ENCODE measurements around the gene SSMEM1.

Gene SSMEM1

GRCh38 chr7:130162196-130162595 lies 45.5 kb upstream of the SSMEM1 start:
- no peaks in the 10 kb centered on the region for H4K20me1 ChIP-seq (ENCODE audit: insufficient read depth, low read length)
- no peaks in the 10 kb centered on the region for H3F3A ChIP-seq (ENCODE audit: insufficient read depth, low read length)
- H3K36me3 ChIP-seq (replicated peaks; ENCODE audit: insufficient read depth, low read length): 0 out of 2 replicates have a peak, but pooled peaks cover 2% of the 10 kb centered on the region
- H3K27ac ChIP-seq (ENCODE audit: low read length): no peak overlapping the region
- H3K79me2 ChIP-seq (ENCODE audit: low read length): no peaks in the 10 kb centered on the region
- no peaks in the 10 kb centered on the region for H3K4me1 ChIP-seq (ENCODE audit: low read length)
- H3K9me3 ChIP-seq (replicated peaks; ENCODE audit: insufficient read depth, low read length): no peaks in the 10 kb centered on the region
- no peak overlapping the region for H3K4me2 ChIP-seq (ENCODE audit: low read depth, low read length)
- no peak overlapping the region for H3K4me3 ChIP-seq (ENCODE audit: low read length)
- DNase-seq: no peak
- H3K9me2 ChIP-seq (replicated peaks; ENCODE audit: insufficient read depth, low read length): no peaks in the 10 kb centered on the region
- TF ChIP-seq EZH2phosphoT487 (IDR thresholded peaks at IDR 0.05; ENCODE audit: low read length) (no peak), EZH2 (optimal IDR thresholded peaks at IDR 0.05; ENCODE audit: low read depth, low read length) (no peak)
- TF ChIP-seq, protein P1, sequence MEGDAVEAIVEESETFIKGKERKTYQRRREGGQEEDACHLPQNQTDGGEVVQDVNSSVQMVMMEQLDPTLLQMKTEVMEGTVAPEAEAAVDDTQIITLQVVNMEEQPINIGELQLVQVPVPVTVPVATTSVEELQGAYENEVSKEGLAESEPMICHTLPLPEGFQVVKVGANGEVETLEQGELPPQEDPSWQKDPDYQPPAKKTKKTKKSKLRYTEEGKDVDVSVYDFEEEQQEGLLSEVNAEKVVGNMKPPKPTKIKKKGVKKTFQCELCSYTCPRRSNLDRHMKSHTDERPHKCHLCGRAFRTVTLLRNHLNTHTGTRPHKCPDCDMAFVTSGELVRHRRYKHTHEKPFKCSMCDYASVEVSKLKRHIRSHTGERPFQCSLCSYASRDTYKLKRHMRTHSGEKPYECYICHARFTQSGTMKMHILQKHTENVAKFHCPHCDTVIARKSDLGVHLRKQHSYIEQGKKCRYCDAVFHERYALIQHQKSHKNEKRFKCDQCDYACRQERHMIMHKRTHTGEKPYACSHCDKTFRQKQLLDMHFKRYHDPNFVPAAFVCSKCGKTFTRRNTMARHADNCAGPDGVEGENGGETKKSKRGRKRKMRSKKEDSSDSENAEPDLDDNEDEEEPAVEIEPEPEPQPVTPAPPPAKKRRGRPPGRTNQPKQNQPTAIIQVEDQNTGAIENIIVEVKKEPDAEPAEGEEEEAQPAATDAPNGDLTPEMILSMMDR (IDR thresholded peaks at IDR 0.05; ENCODE audit: low read length): no peak
- H3K9ac ChIP-seq (ENCODE audit: low read length): no peak overlapping the region
- H2AFZ ChIP-seq (ENCODE audit: low read length): no peak overlapping the region
- H3K27me3 ChIP-seq (replicated peaks; ENCODE audit: insufficient read depth, low read length): no peaks in the 10 kb centered on the region

- no peaks in the 10 kb centered on the region for H3K9me2 ChIP-seq (replicated peaks; ENCODE audit: insufficient read depth, low read length)
- H3K27ac ChIP-seq (ENCODE audit: low read length): no peak overlapping the region
- no peaks in the 10 kb centered on the region for H3K4me1 ChIP-seq (ENCODE audit: low read length)
- H3K4me2 ChIP-seq (ENCODE audit: low read depth, low read length): no peak overlapping the region
- no peak for DNase-seq
- no peak overlapping the region for H3K9ac ChIP-seq (ENCODE audit: low read length)
- H3K27me3 ChIP-seq (replicated peaks; ENCODE audit: insufficient read depth, low read length): no peaks in the 10 kb centered on the region
- TF ChIP-seq EZH2 (optimal IDR thresholded peaks at IDR 0.05; ENCODE audit: low read depth, low read length) (no peak), EZH2phosphoT487 (IDR thresholded peaks at IDR 0.05; ENCODE audit: low read length) (no peak)
- TF ChIP-seq, protein P1 (IDR thresholded peaks at IDR 0.05; ENCODE audit: low read length): no peak
- no peaks in the 10 kb centered on the region; the same call in 1 of the 2 replicates for H4K20me1 ChIP-seq (ENCODE audit: insufficient read depth, low read length)
- no peaks in the 10 kb centered on the region for H3K79me2 ChIP-seq (ENCODE audit: low read length)
- H2AFZ ChIP-seq (ENCODE audit: low read length): no peak overlapping the region
- no peaks in the 10 kb centered on the region; the same call in 1 of the 2 replicates for H3F3A ChIP-seq (ENCODE audit: insufficient read depth, low read length)
- H3K4me3 ChIP-seq (ENCODE audit: low read length): no peak overlapping the region
- peaks cover 15% of the 10 kb centered on the region; the same call in 1 of the 2 replicates for H3K36me3 ChIP-seq (replicated peaks; ENCODE audit: insufficient read depth, low read length)
- no peaks in the 10 kb centered on the region for H3K9me3 ChIP-seq (replicated peaks; ENCODE audit: insufficient read depth, low read length)
These were observed 33.3 kb upstream of the SSMEM1 start for GRCh38 chr7:130174237-130174959.

DNA sequence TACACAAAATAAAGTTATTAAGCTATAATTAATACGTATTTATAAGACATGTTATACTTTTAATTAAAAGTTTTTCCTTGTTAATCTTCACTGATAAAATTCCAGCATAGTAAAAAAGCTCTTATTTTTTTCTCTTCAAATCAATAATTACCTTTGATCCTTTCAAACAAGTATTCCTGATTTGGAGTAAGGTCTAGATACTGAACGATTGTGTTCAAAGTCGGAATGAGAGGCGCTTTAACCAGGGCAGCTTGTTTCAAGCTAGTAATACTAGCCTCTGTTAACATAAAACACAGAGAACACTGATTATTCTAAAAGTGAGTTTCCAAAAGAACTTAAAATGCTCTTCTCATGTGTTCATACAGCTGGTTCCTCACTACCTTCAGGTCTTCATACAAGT lies 29.4 kb upstream of the SSMEM1 start:
- no peak overlapping the region for H3K4me2 ChIP-seq (ENCODE audit: low read depth, low read length)
- TF ChIP-seq, protein P1 (IDR thresholded peaks at IDR 0.05; ENCODE audit: low read length): no peak
- TF ChIP-seq EZH2 (optimal IDR thresholded peaks at IDR 0.05; ENCODE audit: low read depth, low read length) (no peak), EZH2phosphoT487 (IDR thresholded peaks at IDR 0.05; ENCODE audit: low read length) (no peak)
- no peaks in the 10 kb centered on the region; the same call in 1 of the 2 replicates for H3F3A ChIP-seq (ENCODE audit: insufficient read depth, low read length)
- H3K9me2 ChIP-seq (replicated peaks; ENCODE audit: insufficient read depth, low read length): no peaks in the 10 kb centered on the region
- no peak overlapping the region for H2AFZ ChIP-seq (ENCODE audit: low read length)
- no peak for DNase-seq
- no peaks in the 10 kb centered on the region for H3K79me2 ChIP-seq (ENCODE audit: low read length)
- peaks cover 18% of the 10 kb centered on the region; the same call in 1 of the 2 replicates for H3K36me3 ChIP-seq (replicated peaks; ENCODE audit: insufficient read depth, low read length)
- H3K27me3 ChIP-seq (replicated peaks; ENCODE audit: insufficient read depth, low read length): no peaks in the 10 kb centered on the region
- H3K4me1 ChIP-seq (ENCODE audit: low read length): no peaks in the 10 kb centered on the region
- H3K27ac ChIP-seq (ENCODE audit: low read length): no peak overlapping the region
- no peak overlapping the region for H3K9ac ChIP-seq (ENCODE audit: low read length)
- no peaks in the 10 kb centered on the region for H3K9me3 ChIP-seq (replicated peaks; ENCODE audit: insufficient read depth, low read length)
- no peak overlapping the region for H3K4me3 ChIP-seq (ENCODE audit: low read length)
- no peaks in the 10 kb centered on the region; the same call in 1 of the 2 replicates for H4K20me1 ChIP-seq (ENCODE audit: insufficient read depth, low read length)

Data from MM.1S (cell line).